Loucy (cell line): ENCODE results near the gene ZNF782.

Experiments used
- EZH2phosphoT487 ChIP-seq: fragments of 200-600 bp; IDR thresholded peaks from 2 replicates; pipeline ENCODE4 v1.6.1; 2018; ENCODE audit warnings: antibody characterized with exemption, mild to moderate bottlenecking, moderate library complexity, borderline replicate concordance
- TF ChIP-seq, protein P1 (sequence below): fragments of 200-600 bp; sonication (generic); conservative IDR thresholded peaks from 2 replicates; pipeline ENCODE4 v1.5.1; 2014; ENCODE audit warnings: mild to moderate bottlenecking, antibody characterized with exemption, low read length

DNA sequence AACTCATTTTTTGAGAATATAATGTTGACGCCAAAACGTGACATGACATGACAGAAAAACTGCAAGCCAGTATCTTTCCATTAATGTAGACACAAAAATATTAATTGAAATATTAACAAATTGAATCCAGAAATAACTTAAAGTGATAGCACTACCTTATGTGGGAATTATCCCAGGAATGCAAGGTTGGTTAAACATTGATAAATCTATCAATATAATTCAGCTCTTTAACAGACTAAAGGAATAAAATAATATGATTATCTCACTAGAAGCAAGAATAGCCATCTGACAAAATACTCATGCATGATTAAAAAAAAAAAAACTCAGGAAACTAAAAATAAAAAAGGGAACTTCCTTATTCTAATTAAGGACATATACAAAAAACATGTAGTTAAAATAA lies 83.2 kb downstream of the ZNF782 start:
- TF ChIP-seq EZH2phosphoT487, result no peak
- TF ChIP-seq, protein P1, sequence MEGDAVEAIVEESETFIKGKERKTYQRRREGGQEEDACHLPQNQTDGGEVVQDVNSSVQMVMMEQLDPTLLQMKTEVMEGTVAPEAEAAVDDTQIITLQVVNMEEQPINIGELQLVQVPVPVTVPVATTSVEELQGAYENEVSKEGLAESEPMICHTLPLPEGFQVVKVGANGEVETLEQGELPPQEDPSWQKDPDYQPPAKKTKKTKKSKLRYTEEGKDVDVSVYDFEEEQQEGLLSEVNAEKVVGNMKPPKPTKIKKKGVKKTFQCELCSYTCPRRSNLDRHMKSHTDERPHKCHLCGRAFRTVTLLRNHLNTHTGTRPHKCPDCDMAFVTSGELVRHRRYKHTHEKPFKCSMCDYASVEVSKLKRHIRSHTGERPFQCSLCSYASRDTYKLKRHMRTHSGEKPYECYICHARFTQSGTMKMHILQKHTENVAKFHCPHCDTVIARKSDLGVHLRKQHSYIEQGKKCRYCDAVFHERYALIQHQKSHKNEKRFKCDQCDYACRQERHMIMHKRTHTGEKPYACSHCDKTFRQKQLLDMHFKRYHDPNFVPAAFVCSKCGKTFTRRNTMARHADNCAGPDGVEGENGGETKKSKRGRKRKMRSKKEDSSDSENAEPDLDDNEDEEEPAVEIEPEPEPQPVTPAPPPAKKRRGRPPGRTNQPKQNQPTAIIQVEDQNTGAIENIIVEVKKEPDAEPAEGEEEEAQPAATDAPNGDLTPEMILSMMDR, result no peak
